GM21515 (cell line): ENCODE data around the gene VAX1.
"Not testable (repeated sequence)": the region's sequence is repeated elsewhere in the genome, so short reads cannot be mapped to it uniquely, and the experiment has no call there.

Experiments
- ATAC-seq: cut with Tn5 transposase; IDR thresholded peaks from one replicate; pipeline ENCODE4 v1.9.1; 2021; ENCODE audit not compliant: unreplicated experiment

VAX1 gene

DNA sequence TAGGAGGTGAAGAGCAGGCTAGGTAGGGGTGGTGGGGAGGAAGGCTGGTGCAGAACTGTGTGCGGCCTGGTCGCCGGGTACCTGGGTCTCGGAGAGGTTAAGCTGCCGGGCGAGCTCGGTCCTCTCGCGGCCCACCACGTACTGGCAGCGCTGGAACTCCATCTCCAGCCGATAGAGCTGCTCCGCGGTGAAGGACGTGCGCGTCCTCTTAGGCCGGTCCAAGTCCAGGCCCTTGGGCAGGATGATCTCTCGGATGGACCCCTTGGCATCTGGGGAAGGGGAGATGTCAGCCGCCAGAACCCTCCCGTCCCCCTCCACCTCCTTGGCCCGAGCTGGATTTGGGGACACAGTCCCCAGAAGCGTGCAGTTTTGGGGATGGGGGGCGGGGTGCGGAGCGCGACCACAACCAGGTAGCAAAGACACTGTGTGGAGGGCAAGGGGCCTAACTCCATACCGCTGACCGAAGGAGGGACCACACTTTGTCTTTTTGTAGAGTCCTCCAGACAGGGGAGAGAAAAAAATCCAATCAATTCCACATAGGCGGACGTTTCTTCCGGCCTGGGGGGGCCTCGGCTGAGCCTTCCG, 1.6 kb downstream of the VAX1 start:
- ATAC-seq: no peak

DNA sequence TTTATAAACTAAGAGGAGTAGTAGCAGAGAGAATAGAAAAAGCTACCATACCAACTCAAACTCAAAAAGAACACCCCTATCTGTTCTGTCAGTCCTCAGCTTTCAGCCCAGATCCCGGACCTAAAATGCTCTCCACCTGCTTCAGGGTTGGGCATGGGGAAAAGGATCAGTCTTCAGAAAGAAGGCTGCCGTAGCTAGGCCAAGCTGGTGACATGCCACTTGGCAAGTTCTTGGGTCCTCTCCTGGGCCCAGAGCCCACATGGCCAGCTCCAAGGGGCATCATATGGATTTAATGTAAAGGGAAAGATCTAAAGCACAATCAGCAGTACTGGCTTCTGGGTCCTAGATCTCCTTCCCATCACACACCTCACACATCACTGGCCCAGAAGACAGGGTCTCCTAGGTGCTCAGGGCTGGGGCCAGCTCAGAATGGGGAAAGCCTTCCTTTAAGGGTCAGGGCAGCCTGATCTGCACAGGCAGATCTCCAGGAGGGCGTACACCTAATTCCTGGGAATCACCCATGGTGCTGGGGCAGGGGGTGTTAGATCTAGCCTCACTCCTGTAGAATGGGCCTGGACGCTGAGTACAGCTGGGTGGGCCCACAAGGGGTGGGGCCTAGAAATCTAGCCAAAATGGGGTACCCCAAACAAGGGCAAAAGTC, 2.5 kb downstream of the VAX1 start:
- ATAC-seq: no peak

DNA sequence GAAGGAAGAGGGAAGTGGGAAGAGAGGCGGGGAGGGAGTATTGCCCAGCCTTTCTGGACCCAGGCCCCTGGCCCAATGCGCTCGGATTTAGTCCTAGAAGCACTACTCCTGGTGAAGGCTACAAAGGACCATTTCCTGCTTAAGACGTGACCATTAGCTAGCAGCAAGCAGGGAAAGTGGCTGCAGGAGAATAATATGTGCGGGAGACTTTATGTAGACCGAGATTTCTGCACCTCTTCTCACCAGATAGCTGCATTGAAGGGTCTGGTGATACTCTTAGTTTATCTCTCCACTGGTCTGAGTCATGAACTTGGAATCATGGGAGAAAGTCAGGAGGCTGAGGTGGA, 3.1 kb downstream of the VAX1 start:
- no peak for ATAC-seq

DNA sequence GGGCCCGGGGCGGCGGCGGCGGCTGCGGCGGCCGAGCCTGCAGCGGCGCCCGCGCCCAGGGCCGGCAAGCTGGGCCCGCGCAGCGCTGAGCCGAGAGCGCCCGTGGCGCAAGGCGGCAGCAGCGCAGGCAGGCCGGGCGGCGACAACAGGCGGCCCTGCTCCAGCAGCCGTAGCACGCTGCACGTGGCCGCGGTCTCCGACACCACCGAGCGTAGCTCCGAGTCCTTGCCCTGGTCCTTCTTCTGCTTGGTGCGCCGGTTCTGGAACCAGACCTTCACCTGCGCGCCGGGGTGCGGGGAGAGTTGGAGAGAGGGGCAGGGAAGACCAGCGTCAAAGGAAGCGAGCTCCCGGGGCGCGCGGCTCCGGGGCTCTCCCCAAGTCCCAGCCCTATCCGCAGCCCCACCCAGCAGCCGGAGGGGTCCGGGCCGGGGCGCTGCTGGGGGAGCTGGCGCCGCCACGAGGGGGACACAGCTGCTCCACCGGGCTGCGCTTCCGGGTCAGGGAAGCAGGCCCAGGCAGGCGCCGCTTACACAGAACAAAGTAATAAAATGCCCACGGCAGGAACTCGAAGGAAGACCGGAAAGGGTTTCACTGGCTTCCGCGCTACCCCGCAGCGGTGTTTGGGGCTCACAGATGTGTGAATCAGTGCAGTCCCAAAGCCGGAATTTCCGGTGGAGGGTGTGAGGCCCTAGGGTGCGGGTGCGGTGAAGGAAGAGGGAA, 3.6 kb downstream of the VAX1 start:
- no peak for ATAC-seq

DNA sequence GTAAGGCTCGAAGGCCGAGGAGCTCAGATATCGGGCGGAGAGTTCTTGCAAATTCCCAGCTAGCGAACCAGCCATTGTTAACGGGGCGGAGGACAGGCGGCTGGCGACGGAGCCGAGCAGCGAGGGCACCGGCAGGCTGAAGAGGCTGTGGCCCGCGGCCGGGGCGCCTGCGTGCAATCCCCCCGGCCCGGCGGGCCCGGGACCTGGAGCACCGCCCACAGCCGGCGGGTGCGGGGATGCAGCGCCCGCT, 4.1 kb downstream of the VAX1 start:
- no peak for ATAC-seq

DNA sequence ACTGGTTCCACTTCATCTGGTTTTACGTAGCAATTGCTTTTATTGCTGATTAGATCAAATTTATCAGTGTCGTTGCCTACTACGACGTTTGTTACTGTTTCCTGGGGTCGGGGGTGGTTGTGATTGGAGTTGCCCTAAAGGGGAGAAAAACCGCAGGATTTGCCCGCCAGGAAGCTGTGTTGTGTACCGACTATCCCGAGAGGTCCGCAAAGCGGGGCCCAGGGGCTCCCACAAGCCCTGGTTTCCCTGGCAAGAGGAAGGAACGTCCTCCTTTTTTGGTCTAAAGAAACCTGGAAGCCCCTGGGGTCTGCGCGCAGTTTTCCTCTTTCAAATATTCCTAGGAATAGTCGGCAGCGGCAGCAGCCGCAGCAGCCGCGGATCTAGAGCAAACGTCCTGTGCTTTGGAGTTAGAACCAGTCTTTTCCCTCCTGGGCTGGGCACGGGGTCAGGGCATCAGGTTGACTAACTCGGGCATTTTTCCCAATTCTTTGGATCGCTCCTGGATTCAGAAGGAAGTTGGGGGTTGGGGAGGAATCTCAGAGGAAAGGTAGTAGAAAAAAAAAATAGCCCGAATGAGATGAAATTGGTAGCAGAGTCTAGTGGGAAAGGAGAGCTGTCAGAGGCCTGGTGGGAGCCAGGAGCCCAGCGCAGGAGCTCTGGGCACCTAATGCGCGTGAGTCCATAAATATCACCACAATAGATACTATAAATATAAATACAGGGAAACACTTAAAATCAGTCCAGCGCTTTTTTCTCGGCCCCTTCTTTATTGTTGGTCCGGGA, 4.6 kb downstream of the VAX1 start:
- no peak for ATAC-seq

DNA sequence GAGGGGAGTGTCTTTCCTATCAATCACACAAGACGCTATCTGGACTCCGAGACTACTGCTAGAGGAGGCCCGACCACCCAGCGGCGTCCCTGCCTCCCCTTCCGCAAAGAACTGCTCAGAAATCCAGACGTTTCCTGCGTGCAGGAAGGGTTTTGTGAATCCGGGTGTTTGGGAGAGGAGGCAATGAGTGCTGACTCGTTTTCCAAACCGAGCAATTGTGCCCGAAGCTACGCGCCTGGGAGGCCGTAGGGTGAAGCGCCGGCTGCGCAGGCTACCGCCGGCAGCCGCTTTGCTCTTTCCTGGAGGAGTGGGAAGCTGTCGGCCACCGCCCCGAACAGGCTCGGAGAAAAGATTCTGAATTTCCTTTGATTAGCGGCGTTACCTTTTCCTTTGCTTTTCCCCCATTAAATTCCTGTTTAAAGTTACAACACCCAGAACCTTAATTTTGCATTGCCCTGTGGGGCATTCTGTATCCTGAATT, 5.3 kb downstream of the VAX1 start:
- no peak for ATAC-seq

DNA sequence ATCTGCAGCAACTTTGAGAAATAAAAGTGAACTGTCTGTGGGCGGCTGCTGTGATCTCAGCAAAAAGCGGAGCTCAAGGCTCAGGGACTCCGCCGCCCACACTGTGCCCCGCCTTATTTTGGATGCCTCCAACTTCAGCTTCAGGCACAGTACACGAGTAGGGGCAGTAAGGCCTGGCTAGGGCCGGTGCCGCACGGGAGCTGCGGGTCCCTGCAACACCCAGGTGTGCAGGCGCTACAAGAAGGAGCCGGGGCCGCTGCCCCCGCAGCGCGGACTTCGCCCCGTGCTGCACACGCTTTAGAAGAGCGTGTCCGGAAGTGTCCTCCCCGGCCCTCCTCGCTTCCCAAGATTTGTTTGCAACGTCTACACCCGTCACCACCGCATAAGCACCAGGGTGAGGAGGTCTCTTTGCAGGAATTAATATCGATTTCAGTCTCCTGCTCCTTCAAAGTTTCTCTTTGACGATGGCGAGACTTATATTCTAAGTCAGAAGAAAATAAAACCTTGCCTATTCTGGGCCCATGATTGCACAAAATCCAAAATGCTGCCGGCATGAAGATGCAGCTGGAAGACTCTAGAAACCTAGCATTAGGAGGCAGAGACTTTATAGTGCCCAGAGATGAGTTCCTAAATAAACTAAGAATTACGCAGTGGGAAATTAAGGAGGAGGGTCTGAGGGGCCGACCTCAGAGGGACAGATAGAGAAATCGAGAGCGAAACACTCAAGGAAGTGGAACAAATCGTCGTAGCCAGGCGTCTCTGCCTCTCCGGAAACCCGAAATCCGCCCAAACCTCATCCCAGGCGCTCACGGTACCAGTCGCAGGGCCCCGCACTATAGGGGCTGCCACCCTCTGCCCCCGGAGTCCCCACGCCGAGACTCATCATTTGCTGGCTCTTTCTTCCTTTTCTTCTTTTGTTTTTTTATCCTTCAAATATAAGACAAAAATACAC, 6.4 kb downstream of the VAX1 start:
- ATAC-seq: no peak

DNA sequence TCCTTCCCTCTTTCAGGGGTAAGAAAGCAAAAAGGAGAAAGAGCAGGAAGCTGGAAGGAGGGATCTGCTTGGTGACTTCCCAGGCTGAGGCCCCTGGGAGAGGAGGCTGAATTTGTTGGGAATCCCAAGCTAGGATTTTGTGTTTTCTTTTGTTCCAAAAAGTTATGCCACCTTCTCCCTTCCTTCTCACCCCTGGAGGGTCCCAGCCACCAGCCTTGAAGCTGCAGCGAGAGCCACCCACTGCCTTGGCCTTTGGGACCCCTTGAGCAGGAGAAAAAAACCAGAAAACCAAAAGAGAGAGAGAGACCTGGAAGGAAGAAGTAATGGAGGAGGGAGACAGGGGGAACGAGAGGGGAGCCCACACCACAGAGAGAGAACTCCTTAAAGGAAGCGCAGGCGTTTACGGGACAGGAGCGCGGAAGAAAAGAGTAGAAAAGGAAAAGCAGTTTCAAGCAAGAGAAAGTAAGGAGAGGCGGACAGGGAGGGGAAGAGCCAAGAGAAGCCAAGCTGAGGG, 7.2 kb downstream of the VAX1 start:
- ATAC-seq: no peak

DNA sequence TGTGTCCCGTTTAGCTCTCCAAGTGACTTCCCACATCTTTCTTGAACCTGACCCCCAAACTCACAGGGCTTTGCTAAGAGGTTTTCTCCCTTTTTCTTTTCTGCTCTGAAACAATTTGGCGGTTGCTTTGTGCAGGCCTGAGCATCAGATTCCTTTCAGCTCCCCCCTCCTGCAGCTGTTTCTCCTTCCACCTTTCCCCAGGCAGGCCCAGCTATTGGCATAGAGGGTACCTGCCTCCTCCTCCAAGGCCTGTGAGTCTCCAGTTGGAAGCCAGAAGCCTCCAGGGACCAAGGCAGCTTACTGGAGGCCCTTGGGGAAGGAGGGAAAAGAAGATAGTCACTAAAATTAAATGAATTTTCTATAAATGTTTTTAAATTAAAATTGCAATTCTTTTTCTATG, 7.7 kb downstream of the VAX1 start:
- no peak for ATAC-seq

DNA sequence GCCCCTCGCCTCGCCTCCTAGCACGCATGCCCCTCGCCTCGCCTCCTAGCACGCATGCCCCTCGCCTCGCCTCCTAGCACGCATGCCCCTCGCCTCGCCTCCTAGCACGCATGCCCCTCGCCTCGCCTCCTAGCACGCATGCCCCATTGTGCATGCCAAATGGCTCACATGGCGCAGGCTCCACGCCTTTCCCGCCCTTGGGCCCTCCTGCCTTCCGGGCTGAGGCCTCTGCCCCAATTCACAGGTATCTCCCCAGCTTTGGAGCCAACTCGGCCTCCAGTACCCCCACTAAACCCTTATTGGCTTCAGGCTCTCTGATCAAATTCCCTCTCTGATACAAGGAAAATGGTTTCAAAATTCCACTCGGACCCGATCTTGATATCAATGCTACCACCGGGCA, 11.4 kb downstream of the VAX1 start:
- not testable (repeated sequence) for ATAC-seq

DNA sequence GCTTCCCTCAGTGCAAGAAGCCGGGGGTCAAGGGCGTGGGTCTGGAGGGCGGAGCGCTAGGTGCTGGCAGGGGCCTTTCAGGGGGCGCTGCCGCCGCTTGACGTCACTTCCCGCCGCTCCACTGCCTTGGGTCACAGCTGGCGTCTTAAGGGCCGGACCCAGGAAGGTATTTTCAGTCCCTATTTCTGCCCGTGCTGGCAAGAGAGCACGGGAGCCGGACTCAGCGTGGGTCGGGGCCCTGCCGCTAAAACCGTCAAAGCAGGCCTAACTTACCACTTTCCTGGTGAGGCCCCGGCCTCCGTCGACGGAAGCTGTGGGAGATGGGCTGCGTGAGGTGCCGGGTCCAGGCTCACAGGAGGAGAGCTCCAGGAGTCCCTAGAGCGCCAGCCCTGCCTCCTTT, 12.0 kb downstream of the VAX1 start:
- no peak for ATAC-seq

DNA sequence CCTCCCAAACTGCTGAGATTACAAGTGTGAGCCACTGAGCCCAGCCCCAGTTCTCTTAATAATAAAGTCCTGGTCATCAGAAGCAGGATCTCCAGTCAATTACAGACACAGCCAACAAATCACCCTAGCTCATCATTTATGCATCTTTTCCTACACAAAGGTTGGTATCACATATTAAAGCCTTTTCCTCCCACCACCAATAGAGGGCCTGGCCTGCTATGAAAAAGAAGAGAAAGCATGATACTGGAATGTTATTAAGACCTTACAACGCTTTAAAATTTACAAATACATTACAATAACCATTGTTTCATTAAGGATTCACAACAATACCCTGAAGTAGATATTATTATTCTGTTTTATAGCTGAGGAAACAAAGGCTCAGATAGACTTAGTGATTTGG, 25.9 kb downstream of the VAX1 start:
- no peak for ATAC-seq

DNA sequence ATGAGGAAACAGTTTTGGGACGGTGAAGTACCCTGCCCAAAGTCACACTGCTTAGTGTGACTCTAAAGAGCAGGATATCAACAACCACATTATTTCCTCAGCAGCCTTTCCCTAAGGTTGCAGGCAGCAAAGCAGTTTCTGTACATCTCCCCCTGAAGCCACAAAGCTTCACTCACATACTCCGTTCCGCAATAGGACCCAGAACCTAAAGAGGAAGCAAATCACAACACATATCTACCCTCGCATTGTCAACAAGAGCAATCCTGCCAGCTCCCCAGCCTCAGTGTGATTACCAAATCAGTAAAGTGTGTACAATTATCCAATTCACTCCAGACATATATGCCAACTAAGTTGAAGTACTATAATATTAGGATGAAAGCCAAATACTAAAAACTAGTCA, 30.8 kb downstream of the VAX1 start:
- no peak for ATAC-seq

DNA sequence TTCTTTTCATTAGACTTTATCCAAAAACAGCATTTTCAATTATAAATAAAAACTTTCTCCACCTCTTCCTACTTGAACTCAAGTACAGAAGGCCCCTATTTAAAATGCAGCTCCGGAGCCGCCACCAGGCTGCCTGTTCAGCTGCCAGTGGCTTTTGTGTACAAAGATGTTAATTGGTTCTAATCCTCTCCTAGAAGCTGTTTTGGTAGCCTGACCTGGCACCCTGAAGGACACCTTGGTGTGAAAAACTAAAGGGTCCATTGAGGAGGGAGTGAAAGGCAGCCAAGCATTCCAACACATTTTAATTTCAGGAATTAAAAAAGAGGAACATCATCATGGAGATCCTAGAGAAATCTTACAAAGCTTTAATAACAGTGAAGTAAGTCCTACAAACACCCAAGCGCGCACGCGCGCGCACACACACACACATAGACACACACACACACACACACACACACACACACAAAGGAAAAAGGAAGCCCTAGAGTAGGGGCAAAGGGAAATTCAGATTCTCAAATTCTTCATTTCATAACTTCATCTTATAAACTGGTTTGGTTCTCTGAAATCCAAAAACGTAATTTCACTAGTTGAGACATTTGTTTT, 41.4 kb downstream of the VAX1 start:
- no peak for ATAC-seq

DNA sequence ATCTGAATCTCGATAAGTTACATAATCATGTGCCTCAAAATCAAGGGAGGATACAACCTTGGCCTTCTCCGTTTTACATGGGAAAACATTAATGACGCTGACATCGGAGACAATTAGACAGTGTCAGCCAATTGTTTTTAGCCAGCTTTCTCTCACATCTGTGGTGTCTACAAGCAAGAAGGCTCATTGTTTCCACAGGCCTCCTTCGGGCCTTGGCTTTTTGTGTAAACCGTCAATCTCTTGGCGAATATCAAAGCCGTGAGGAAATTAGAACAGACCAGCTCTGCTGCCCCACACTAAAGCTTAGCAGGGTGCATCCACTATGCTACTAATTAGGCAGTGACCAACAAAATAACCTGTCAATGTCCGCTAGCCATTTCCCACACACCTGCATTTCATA, 43.2 kb downstream of the VAX1 start:
- ATAC-seq: no peak

DNA sequence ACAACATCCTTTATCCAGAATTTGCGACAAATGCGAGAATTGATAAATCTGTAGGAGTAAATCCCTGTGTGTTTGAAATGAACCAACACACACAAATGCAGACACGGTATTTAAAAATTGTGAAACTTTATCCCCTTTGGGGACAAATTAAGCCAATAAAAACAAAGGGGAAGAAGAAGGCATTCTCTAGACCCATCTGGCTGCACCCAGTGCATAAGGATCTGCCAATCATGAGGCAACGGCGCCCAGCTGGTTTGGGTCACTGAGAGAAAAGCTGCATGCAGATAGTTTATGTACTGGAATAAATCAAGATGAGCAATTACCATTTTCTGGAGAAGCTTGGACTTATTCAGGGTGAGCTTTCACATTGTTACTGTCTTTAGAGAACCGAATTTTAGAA, 45.7 kb downstream of the VAX1 start:
- ATAC-seq: no peak

DNA sequence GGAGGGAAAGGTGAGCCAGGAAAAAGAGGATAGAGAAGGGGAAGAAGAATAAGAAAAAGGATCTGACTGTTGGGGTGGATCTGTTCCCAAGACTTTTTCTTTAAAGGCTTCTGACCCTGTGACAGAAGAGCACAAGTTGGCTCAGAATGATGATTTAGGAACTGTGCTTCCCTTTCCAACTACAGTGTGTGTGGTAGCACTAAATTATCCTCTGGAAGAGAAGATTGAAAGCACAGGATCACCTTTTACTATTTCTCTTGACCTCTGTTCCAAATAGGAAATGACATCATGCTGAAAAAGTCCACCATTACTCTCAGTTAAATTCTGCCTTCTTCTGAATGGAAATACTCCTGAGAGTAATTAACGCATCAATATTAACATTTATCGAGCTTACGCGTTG, 47.2 kb downstream of the VAX1 start:
- ATAC-seq: no peak

DNA sequence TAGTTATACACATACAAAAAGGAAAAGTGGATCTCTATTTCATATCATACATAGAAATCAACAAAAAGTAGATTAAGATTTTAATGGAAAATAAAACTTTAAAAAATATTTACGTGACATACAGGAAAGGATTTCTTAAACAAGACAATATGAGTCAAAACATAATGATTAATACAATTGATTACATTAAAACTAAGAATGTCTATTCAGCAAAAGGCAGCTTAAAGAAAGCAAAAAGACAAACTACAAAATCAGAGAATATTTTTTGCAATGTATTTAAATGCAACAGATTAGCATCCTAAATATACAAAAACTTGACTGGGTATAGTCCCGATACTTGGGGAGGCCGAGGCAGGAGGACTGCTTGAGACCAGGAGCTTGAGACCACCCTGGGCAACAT, 50.5 kb downstream of the VAX1 start:
- no peak for ATAC-seq

DNA sequence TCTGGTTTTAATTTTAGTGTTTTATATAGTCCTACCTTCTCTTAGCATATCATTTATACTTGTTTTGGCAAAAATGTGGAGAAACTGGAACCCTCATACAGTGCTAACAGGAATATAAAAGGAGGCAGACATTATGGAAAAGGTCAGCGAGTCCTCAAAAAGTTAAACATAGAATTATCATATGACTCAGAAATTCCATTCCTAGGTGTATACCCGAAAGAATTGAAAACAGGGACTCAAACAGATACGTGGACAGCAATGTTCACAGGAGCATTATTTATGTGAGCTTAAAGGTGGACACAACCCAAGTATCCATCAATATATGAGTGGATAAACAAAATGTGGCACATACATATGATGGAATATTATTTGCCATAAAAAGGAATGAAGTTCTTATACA, 51.5 kb downstream of the VAX1 start:
- no peak for ATAC-seq
